HUDEP-2 (cell line): Measurements from ENCODE around the gene EFNA1.

Experiments used
- DNase-seq, 76 experiments: peaks; one replicate each; lab custom pipeline; 2025; ENCODE audit not compliant: unreplicated experiment in 76 of 76; lab: John Stamatoyannopoulos, UW

The EFNA1 gene

GRCh38 chr1:155127105-155127966 lies at the start of gene EFNA1:
EFNA1 (plus strand) TSS chr1:155127876; CDS start chr1:155127978, 102 bp downstream.
- peak in 18 of 76 experiments; percentile 4 to 46 (median 26) for DNase-seq

- peak in 54 of 76 experiments; percentile 11 to 73 (median 54) for DNase-seq
Observed at GRCh38 chr1:155078469-155079209, 49.0 kb upstream of the EFNA1 start, which contains the start of gene EFNA3. EFNA3 (plus strand) TSS chr1:155078837; CDS start chr1:155078942, 105 bp downstream.

- DNase-seq, result no peak
Observed at GRCh38 chr1:155079210-155079486, 48.5 kb upstream of the EFNA1 start.

GRCh38 chr1:155079487-155080311 lies 48.0 kb upstream of the EFNA1 start:
- peak in 3 of 76 experiments; percentile 19 to 26 (median 22) for DNase-seq

- DNase-seq, result no peak
Observed at GRCh38 chr1:155080312-155081228, 47.1 kb upstream of the EFNA1 start.

- no peak for DNase-seq
Observed at GRCh38 chr1:155081472-155082300, 46.0 kb upstream of the EFNA1 start.

- peak in 3 of 76 experiments; percentile 6 to 18 (median 16) for DNase-seq
Observed at GRCh38 chr1:155082301-155083051, 45.2 kb upstream of the EFNA1 start.

GRCh38 chr1:155083052-155083541 lies 44.6 kb upstream of the EFNA1 start:
- DNase-seq, result no peak

GRCh38 chr1:155083865-155084721 lies 43.6 kb upstream of the EFNA1 start:
- DNase-seq, result peak in 61 of 76 experiments; percentile 9 to 80 (median 51)

- DNase-seq, result peak in 72 of 76 experiments; percentile 50 to 98 (median 84)
Observed at GRCh38 chr1:155084722-155085503, 42.8 kb upstream of the EFNA1 start.

GRCh38 chr1:155085504-155086127 lies 42.1 kb upstream of the EFNA1 start:
- DNase-seq, result peak in 54 of 76 experiments; percentile 16 to 77 (median 54)

GRCh38 chr1:155086128-155086741 lies 41.4 kb upstream of the EFNA1 start:
- DNase-seq, result peak in 59 of 76 experiments; percentile 12 to 76 (median 55)

- peak in 3 of 76 experiments; percentile 7 to 18 (median 15) for DNase-seq
Observed at GRCh38 chr1:155086856-155087535, 40.7 kb upstream of the EFNA1 start.
